Measurements from ENCODE around the gene NCOA6. TPM values are rescaled to one million over a fixed set of nuclear protein-coding genes. Genes with fewer than 3 reads are reported as not detected.
"Not testable (repeated sequence)": the region's sequence is repeated elsewhere in the genome, so short reads cannot be mapped to it uniquely, and the experiment has no call there.

NCOA6 gene
- total RNA-seq, 4 donors from 2014 or later, result 20.9 to 37.6 (median 29.9) TPM

DNA sequence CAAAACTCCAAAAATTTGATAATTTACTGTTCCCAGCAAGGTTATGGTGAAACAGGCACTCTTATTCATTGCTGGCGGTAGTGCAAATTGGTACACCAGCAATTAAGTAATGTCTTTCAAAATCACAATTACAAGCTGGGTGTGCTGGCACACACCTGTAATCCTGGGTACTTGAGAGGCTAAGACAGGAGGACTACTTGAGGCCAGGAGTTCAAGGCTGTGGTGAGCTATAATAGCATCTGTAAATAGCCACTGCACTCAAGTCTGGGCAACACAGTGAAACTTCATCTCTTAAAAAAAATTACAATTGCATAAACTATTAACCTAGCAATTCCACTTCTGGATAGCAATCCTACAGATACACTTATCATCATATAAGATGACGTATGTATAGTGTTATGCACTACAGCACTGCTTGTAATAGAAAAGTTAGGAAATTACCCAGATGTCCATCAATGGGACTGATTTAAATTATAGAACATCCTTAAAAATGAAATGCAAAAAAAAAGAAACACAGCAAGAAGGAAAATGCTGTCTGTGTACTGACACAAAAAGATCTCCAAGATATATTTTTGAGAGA is 31.4 kb downstream of the NCOA6 start:
- no peak for DNase-seq (ENCODE audit: low spot score in 2 of 2)
- TF ChIP-seq, protein P1, sequence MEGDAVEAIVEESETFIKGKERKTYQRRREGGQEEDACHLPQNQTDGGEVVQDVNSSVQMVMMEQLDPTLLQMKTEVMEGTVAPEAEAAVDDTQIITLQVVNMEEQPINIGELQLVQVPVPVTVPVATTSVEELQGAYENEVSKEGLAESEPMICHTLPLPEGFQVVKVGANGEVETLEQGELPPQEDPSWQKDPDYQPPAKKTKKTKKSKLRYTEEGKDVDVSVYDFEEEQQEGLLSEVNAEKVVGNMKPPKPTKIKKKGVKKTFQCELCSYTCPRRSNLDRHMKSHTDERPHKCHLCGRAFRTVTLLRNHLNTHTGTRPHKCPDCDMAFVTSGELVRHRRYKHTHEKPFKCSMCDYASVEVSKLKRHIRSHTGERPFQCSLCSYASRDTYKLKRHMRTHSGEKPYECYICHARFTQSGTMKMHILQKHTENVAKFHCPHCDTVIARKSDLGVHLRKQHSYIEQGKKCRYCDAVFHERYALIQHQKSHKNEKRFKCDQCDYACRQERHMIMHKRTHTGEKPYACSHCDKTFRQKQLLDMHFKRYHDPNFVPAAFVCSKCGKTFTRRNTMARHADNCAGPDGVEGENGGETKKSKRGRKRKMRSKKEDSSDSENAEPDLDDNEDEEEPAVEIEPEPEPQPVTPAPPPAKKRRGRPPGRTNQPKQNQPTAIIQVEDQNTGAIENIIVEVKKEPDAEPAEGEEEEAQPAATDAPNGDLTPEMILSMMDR (IDR thresholded peaks at IDR 0.05), result no peak
- TF ChIP-seq POLR2A (IDR thresholded peaks at IDR 0.05), result no peak
- intact Hi-C loops (cut with DNase I; ENCODE audit: low total_unique reads), result no loop called here
- no peak overlapping the region for H3K4me3 ChIP-seq (ENCODE audit: low read depth, poor library complexity, severe bottlenecking)
- WGBS, 2 donors, result 94 to 96% methylated on average over 2 of the region's 2 CpGs

DNA sequence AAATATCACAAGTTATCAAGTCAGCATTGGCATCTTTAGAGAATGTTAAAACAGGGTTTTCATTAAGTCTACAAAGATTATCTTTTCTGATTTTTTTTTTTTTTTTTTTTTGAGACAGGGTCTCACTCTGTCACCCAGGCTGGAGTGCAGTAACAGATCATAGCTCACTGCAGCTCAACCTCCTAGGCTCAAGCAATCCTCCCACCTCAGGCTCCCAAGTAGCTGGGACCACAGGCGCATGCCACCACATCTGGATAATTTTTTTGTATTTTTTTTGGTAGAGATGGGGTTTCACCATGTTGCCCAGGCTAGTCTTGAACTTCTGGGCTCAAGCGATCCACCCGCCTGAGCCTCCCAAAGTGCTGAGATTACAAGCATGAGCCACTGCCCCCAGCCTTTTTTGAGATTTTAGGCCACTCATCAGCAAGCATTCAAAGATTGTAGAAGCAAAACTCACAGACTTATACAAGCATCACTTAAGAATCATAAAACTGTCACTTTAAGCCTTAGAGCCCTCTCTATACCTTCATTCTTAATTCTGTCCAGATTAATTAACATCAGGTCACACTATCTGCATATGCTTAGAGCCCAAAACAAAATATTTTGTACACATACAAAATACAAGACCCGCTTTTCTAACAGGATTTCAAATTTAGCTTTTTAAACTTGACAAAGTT is 32.6 kb downstream of the NCOA6 start:
- intact Hi-C loops (cut with DNase I; ENCODE audit: low total_unique reads), result no loop called here
- WGBS, 2 donors, result 99 to 100% methylated on average over 4 of the region's 4 CpGs
- TF ChIP-seq, protein P1 (IDR thresholded peaks at IDR 0.05), result no peak
- no peak for TF ChIP-seq POLR2A (IDR thresholded peaks at IDR 0.05)
- DNase-seq (ENCODE audit: low spot score in 2 of 2), result no peak
- H3K4me3 ChIP-seq (ENCODE audit: low read depth, poor library complexity, severe bottlenecking), result no peak overlapping the region

DNA sequence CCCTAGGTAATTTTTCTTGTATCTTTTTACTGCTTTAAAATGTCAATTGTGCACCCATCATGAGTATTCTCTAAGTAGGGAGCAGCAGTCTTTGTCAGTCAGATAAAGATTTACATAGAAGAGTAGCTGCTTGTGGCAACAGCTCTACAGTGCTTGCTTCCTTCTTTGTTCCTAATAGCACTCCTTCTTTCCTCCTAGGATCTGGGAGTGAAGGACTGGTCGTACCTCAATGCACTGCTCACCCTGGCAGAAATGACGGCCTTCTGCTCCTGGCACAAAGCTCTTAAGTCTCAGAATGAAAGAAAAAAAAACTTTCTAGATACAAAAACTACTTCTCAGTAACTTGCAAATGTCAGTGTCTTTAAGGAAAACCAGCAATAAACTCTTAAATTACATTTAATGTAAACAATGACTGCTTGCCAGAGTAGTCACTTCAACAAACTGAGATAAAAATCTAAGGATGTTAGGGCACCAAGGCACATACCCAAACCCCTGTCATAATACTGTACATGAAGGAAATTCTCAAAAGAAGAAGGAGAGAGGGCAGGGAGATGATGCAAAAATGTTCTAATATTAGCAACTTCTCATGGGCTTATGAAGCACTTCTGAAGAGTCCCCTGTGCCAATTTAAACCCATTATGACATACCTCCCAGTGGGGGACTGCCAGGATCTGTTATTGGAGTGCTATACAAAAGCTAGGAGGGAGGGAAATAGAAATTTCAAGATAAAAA is 34.0 kb downstream of the NCOA6 start:
- WGBS, 2 donors, result 69 to 81% methylated on average over 2 of the region's 2 CpGs
- intact Hi-C loops (cut with DNase I; ENCODE audit: low total_unique reads), result no loop called here
- DNase-seq (ENCODE audit: low spot score in 2 of 2), result no peak

GRCh38 chr20:34781220-34781619 is 44.2 kb downstream of the NCOA6 start:
- 89 to 91% methylated on average over 4 of the region's 4 CpGs for WGBS, 2 donors
- no peak overlapping the region for H3K4me3 ChIP-seq (ENCODE audit: low read depth, poor library complexity, severe bottlenecking)
- intact Hi-C loops (cut with DNase I; ENCODE audit: low total_unique reads), result no loop called here
- DNase-seq (ENCODE audit: low spot score in 2 of 2), result no peak
- TF ChIP-seq POLR2A (IDR thresholded peaks at IDR 0.05), result no peak
- TF ChIP-seq, protein P1 (IDR thresholded peaks at IDR 0.05), result no peak

More for the DNA sequence above, 34.0 kb downstream of the NCOA6 start:
- no peak overlapping the region for H3K4me3 ChIP-seq (ENCODE audit: low read depth, poor library complexity, severe bottlenecking)
- TF ChIP-seq POLR2A (IDR thresholded peaks at IDR 0.05), result no peak
- TF ChIP-seq, protein P1 (IDR thresholded peaks at IDR 0.05), result no peak

- 95 to 96% methylated on average over 8 of the region's 8 CpGs for WGBS, 2 donors
- intact Hi-C loops (cut with DNase I; ENCODE audit: low total_unique reads); DNase-seq (ENCODE audit: low spot score in 2 of 2); H3K4me3 ChIP-seq (ENCODE audit: low read depth, poor library complexity, severe bottlenecking): not testable (repeated sequence)
Measured at GRCh38 chr20:34780291-34780690, 45.2 kb downstream of the NCOA6 start.

GRCh38 chr20:34776177-34776576 is 49.3 kb downstream of the NCOA6 start:
- intact Hi-C loops (cut with DNase I; ENCODE audit: low total_unique reads), result no loop called here
- TF ChIP-seq POLR2A (IDR thresholded peaks at IDR 0.05), result no peak
- WGBS, 2 donors, result 92 to 95% methylated on average over 8 of the region's 8 CpGs

More at GRCh38 chr20:34776177-34776576, 49.3 kb downstream of the NCOA6 start:
- no peak for DNase-seq (ENCODE audit: low spot score in 2 of 2)
- no peak overlapping the region for H3K4me3 ChIP-seq (ENCODE audit: low read depth, poor library complexity, severe bottlenecking)
